B cell (primary cell): Measurements from ENCODE around the gene PRKN. TPM values are rescaled to one million over a fixed set of nuclear protein-coding genes. Genes with fewer than 3 reads are reported as not detected.

Source experiments
- ATAC-seq: fragments of 200-7000 bp; cut with Tn5 transposase; one replicate; pipeline ENCODE4 v1.10.0; 2021; ENCODE audit warnings: low read depth, mild to moderate bottlenecking, moderate number of reproducible peaks, moderate library complexity
- CTCF ChIA-PET: fragments of 350-600 bp; sonication (Branson Sonifier 250); formaldehyde crosslinking; loops from one replicate; lab custom pipeline; 2021; ENCODE audit warnings: antibody characterized with exemption, inconsistent platforms; lab: Charles Lee
- POLR2A ChIA-PET: fragments of 350-600 bp; sonication (Branson Sonifier 250); formaldehyde crosslinking; loops from one replicate; lab custom pipeline; 2021; ENCODE audit warnings: antibody characterized with exemption; lab: Charles Lee
- DNase-seq: peaks from one replicate; pipeline ENCODE4 v3.0.0; 2013
- H2AFZ ChIP-seq: 2 replicates; pipeline ENCODE4 v1.6.1; 2012; ENCODE audit warnings: mild to moderate bottlenecking, low read depth, low read length; ENCODE audit not compliant: insufficient read depth, poor library complexity, severe bottlenecking
- H3K27ac ChIP-seq, 2 donors: 1 replicate in 1 of 2; 2 replicates in 1 of 2; pipeline ENCODE4 v1.5.1; 2012 to 2013; ENCODE audit warnings: low read length in 2 of 2, mild to moderate bottlenecking in 2 of 2, moderate library complexity in 1 of 2
- H3K27me3 ChIP-seq, 4 experiments: fragments of 200-600 bp in 1 of 4; sonication (generic) in 1 of 4; replicated peaks in 1 of 4; 1 replicate in 2 of 4; 2 replicates in 2 of 4; pipeline versions ENCODE4 v1.6.1 to v1.7.0; 2013 to 2016; ENCODE audit warnings: low read length in 3 of 4, mild to moderate bottlenecking in 2 of 4, mixed read lengths in 1 of 4, moderate library complexity in 1 of 4; ENCODE audit not compliant: insufficient read depth in 4 of 4, control insufficient read depth in 3 of 4; ENCODE audit errors: control extremely low read depth in 1 of 4
- H3K36me3 ChIP-seq, 2 experiments: replicated peaks in 1 of 2; 1 replicate in 1 of 2; 2 replicates in 1 of 2; pipeline versions ENCODE4 v1.6.1 to v1.7.1; 2013; ENCODE audit warnings: low read length in 1 of 2; ENCODE audit not compliant: insufficient read depth in 2 of 2, control insufficient read depth in 1 of 2; ENCODE audit errors: control extremely low read depth in 1 of 2, extremely low read depth in 1 of 2
- H3K4me1 ChIP-seq, 2 donors: fragments of 200-600 bp in 1 of 2; sonication (generic) in 1 of 2; 1 replicate in 1 of 2; 2 replicates in 1 of 2; pipeline versions ENCODE4 v1.5.1 to v1.6.1; 2013 to 2017; ENCODE audit warnings: low read length in 2 of 2; ENCODE audit not compliant: control insufficient read depth in 2 of 2, insufficient read depth in 2 of 2
- H3K4me2 ChIP-seq: replicated peaks from 2 replicates; pipeline ENCODE3; 2012; ENCODE audit warnings: mild to moderate bottlenecking, low read depth, low read length; ENCODE audit not compliant: poor library complexity, severe bottlenecking
- H3K4me3 ChIP-seq, 5 experiments: fragments of 200-600 bp in 1 of 5; sonication (generic) in 1 of 5; 1 replicate in 3 of 5; 2 replicates in 2 of 5; pipeline versions ENCODE4 v1.5.1 to v1.7.0; 2011 to 2016; ENCODE audit warnings: low read length in 4 of 5, mild to moderate bottlenecking in 4 of 5, low read depth in 2 of 5, control low read depth in 1 of 5, moderate library complexity in 1 of 5; ENCODE audit not compliant: insufficient read depth in 1 of 5; ENCODE audit errors: control extremely low read depth in 1 of 5, extremely low read depth in 1 of 5
- H3K79me2 ChIP-seq: fragments of 200-600 bp; sonication (generic); one replicate; pipeline ENCODE4 v1.6.0; 2016; ENCODE audit warnings: low read length; ENCODE audit not compliant: control insufficient read depth, insufficient read depth
- H3K9ac ChIP-seq: fragments of 200-600 bp; sonication (generic); 2 replicates; pipeline ENCODE4 v1.6.1; 2017; ENCODE audit warnings: mild to moderate bottlenecking, low read length, moderate library complexity
- H3K9me3 ChIP-seq, 3 donors: one replicate each; pipeline versions ENCODE4 v1.6.1 to v1.7.1; 2013; ENCODE audit warnings: low read length in 2 of 3; ENCODE audit not compliant: control insufficient read depth in 2 of 3, insufficient read depth in 1 of 3; ENCODE audit errors: control extremely low read depth in 1 of 3
- H4K20me1 ChIP-seq: 2 replicates; pipeline ENCODE4 v1.6.0; 2012; ENCODE audit warnings: mild to moderate bottlenecking, low read length; ENCODE audit not compliant: insufficient read depth, control insufficient read depth, poor library complexity, severe bottlenecking
- H3K27ac Mint-ChIP-seq: one replicate; pipeline ENCODE4 v1.8.0; 2021; ENCODE audit warnings: mixed read lengths
- H3K27me3 Mint-ChIP-seq: one replicate; pipeline ENCODE4 v1.8.0; 2021; ENCODE audit warnings: mixed read lengths
- H3K4me1 Mint-ChIP-seq: one replicate; pipeline ENCODE4 v1.8.0; 2021; ENCODE audit warnings: mixed read lengths
- H3K4me3 Mint-ChIP-seq: one replicate; pipeline ENCODE4 v1.8.0; 2021; ENCODE audit warnings: mixed read lengths
- H3K9me3 Mint-ChIP-seq: one replicate; pipeline ENCODE4 v1.8.0; 2022; ENCODE audit warnings: mixed read lengths; ENCODE audit not compliant: insufficient read depth
- CTCF ChIP-seq: fragments of 200-600 bp; IDR thresholded peaks from one replicate; pipeline ENCODE4 v1.8.0; 2022; ENCODE audit warnings: antibody characterized with exemption, mild to moderate bottlenecking
- EZH2 ChIP-seq: IDR thresholded peaks from 2 replicates; pipeline ENCODE4 v1.6.1; 2012; ENCODE audit warnings: borderline replicate concordance, low read depth, mild to moderate bottlenecking, moderate library complexity, low read length; ENCODE audit not compliant: insufficient read depth, poor library complexity, severe bottlenecking
- WGBS: methylation state at CpG from one replicate; pipeline ENCODE4 v1.1.5; 2013; ENCODE audit warnings: missing lambda C conversion rate; ENCODE audit not compliant: insufficient coverage; 5-methylcytosine and 5-hydroxymethylcytosine counted together
- intact Hi-C: fragments of 100-400 bp; cut with micrococcal nuclease; formaldehyde crosslinking; loops from one replicate; pipeline ENCODE4 v1.10.0; 2022
- polyA plus RNA-seq: library from polyadenylated mRNA; depleted of rRNA; stranded (reverse); fragments of >200 nt; gene quantifications from 2 replicates; pipeline ENCODE4 v1.2.3, GENCODE V29; 2012
- total RNA-seq, 2 donors: library from RNA; stranded (reverse); fragments of 120-200 nt in 1 of 2; gene quantifications; 1 replicate in 1 of 2; 2 replicates in 1 of 2; pipeline versions ENCODE4 v1.2.3 to v1.2.4, GENCODE V29; 2013 to 2022

PRKN gene
- total and polyA plus RNA-seq, 2 donors (not counting 1 experiment from before 2014, with no cell fraction given), result 1.6 to 6.2 TPM

DNA sequence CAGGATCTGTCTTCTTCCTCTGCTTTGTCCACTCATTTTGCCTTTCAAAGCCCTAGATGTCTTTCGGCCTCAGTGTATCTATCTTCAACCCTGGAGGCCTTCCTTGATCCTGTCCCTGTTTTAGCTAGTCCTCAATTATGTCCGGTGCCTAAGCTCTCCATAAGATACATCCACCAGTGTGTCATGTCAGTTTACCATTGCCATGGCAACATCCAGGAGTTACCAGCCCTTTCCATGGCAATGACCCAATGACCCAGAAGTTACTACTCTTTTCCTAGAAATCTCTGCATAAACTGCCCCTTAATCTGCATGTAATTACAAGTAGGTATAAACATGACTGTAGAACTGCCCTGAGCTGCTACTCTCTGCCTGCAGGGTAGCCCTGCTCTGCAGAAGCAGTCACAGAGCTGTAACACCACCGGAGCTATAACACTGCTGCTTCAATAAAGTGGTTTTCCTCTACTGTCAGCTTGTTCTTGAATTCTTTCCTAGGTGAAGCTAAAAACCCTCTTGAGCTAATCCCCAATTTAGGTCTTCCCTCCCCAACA lies 741.6 kb downstream of the PRKN start:
- H3K9me3 ChIP-seq, result peaks cover 0 to 24% (median 12%) of the 10 kb centered on the region in 3 donors
- H3K79me2 ChIP-seq, result no peaks in the 10 kb centered on the region
- no peak overlapping the region for H2AFZ ChIP-seq
- CTCF ChIA-PET, result no interaction called here
- Mint-ChIP-seq H3K4me1 (no peaks in the 10 kb centered on the region), H3K9me3 (peaks cover 8% of the 10 kb centered on the region), H3K4me3 (no peak overlapping the region), H3K27ac (no peak overlapping the region), H3K27me3 (no peaks in the 10 kb centered on the region)
- ATAC-seq (no peak), DNase-seq (no peak)
- POLR2A ChIA-PET, result no interaction called here
- no peak overlapping the region for H3K4me3 ChIP-seq
- H3K27ac ChIP-seq, result no peak overlapping the region
- TF ChIP-seq EZH2, result no peak
- no peaks in the 10 kb centered on the region for H3K36me3 ChIP-seq
- no peaks in the 10 kb centered on the region for H3K4me1 ChIP-seq
- H3K9ac ChIP-seq, result no peak overlapping the region
- H3K27me3 ChIP-seq, result no peaks in the 10 kb centered on the region
- no peaks in the 10 kb centered on the region for H4K20me1 ChIP-seq
- 100% methylated on average over 3 of the region's 3 CpGs for WGBS
- intact Hi-C loops, result no loop called here
- H3K4me2 ChIP-seq, result no peak overlapping the region

GRCh38 chr6:161984713-161985112 lies 742.9 kb downstream of the PRKN start:
- 84% methylated on average over 3 of the region's 4 CpGs for WGBS
- no peak for ATAC-seq

More at GRCh38 chr6:161984713-161985112, 742.9 kb downstream of the PRKN start:
- CTCF ChIA-PET, result no interaction called here
- Mint-ChIP-seq H3K4me3 (no peak overlapping the region), H3K9me3 (peaks cover 5% of the 10 kb centered on the region), H3K27ac (no peak overlapping the region), H3K4me1 (no peaks in the 10 kb centered on the region), H3K27me3 (no peaks in the 10 kb centered on the region)
- H3K27ac ChIP-seq, result no peak overlapping the region
- no peak overlapping the region for H3K4me3 ChIP-seq
- no peak overlapping the region for H2AFZ ChIP-seq
- no peaks in the 10 kb centered on the region for H3K4me1 ChIP-seq
- no peak for DNase-seq
- H3K27me3 ChIP-seq, result no peaks in the 10 kb centered on the region
- POLR2A ChIA-PET, result no interaction called here
- peaks cover 0 to 24% (median under 1%) of the 10 kb centered on the region in 3 donors for H3K9me3 ChIP-seq
- no peaks in the 10 kb centered on the region for H3K36me3 ChIP-seq
- intact Hi-C loops, result no loop called here
- H3K4me2 ChIP-seq, result no peak overlapping the region
- no peaks in the 10 kb centered on the region for H4K20me1 ChIP-seq
- no peaks in the 10 kb centered on the region for H3K79me2 ChIP-seq
- TF ChIP-seq CTCF (no peak), EZH2 (no peak)
- H3K9ac ChIP-seq, result no peak overlapping the region
